Rectal smooth muscle tissue (tissue), 1 donor: ENCODE results near the gene PHF14.
"Not testable (repeated sequence)": the region's sequence is repeated elsewhere in the genome, so short reads cannot be mapped to it uniquely, and the experiment has no call there.

Experiments used
- H3K27ac ChIP-seq: one replicate; pipeline ENCODE4 v1.7.0; 2013; ENCODE audit warnings: low read depth, low read length, inconsistent platforms
- H3K27me3 ChIP-seq: one replicate; pipeline ENCODE4 v1.7.0; 2013; ENCODE audit warnings: low read length; ENCODE audit not compliant: control insufficient read depth, insufficient read depth
- H3K36me3 ChIP-seq: one replicate; pipeline ENCODE4 v1.7.0; 2013; ENCODE audit warnings: low read length; ENCODE audit not compliant: control insufficient read depth, insufficient read depth
- H3K4me1 ChIP-seq: one replicate; pipeline ENCODE4 v1.7.0; 2013; ENCODE audit warnings: low read length; ENCODE audit not compliant: control insufficient read depth, insufficient read depth
- H3K4me3 ChIP-seq: one replicate; pipeline ENCODE4 v1.7.0; 2013; ENCODE audit warnings: low read length
- H3K9ac ChIP-seq: one replicate; pipeline ENCODE4 v1.7.0; 2013; ENCODE audit warnings: low read length

PHF14 gene, protein sequence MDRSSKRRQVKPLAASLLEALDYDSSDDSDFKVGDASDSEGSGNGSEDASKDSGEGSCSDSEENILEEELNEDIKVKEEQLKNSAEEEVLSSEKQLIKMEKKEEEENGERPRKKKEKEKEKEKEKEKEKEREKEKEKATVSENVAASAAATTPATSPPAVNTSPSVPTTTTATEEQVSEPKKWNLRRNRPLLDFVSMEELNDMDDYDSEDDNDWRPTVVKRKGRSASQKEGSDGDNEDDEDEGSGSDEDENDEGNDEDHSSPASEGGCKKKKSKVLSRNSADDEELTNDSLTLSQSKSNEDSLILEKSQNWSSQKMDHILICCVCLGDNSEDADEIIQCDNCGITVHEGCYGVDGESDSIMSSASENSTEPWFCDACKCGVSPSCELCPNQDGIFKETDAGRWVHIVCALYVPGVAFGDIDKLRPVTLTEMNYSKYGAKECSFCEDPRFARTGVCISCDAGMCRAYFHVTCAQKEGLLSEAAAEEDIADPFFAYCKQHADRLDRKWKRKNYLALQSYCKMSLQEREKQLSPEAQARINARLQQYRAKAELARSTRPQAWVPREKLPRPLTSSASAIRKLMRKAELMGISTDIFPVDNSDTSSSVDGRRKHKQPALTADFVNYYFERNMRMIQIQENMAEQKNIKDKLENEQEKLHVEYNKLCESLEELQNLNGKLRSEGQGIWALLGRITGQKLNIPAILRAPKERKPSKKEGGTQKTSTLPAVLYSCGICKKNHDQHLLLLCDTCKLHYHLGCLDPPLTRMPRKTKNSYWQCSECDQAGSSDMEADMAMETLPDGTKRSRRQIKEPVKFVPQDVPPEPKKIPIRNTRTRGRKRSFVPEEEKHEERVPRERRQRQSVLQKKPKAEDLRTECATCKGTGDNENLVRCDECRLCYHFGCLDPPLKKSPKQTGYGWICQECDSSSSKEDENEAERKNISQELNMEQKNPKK

GRCh38 chr7:10973061-10973941 is at the start of gene PHF14:
PHF14 (plus strand) TSS chr7:10973872; CDS start chr7:10974324, 452 bp downstream.
- Histone ChIP-seq H3K4me3 (peak within 1 kb of the TSS; percentile 92), H3K9ac (peak within 1 kb of the TSS; percentile 75), H3K27ac (peak within 1 kb of the TSS; percentile 77), H3K4me1 (peaks cover 6% of the 10 kb centered on the region), H3K36me3 (no peaks in the 10 kb centered on the region), H3K27me3 (no peaks in the 10 kb centered on the region)

- no peak overlapping the region for H3K9ac ChIP-seq
- no peaks in the 10 kb centered on the region for H3K4me1 ChIP-seq
- H3K4me3 ChIP-seq = no peak overlapping the region
- H3K36me3 ChIP-seq = no peaks in the 10 kb centered on the region
- no peaks in the 10 kb centered on the region for H3K27me3 ChIP-seq
- no peak overlapping the region for H3K27ac ChIP-seq
These were observed 49.3 kb upstream of the PHF14 start for GRCh38 chr7:10924370-10924769.

DNA sequence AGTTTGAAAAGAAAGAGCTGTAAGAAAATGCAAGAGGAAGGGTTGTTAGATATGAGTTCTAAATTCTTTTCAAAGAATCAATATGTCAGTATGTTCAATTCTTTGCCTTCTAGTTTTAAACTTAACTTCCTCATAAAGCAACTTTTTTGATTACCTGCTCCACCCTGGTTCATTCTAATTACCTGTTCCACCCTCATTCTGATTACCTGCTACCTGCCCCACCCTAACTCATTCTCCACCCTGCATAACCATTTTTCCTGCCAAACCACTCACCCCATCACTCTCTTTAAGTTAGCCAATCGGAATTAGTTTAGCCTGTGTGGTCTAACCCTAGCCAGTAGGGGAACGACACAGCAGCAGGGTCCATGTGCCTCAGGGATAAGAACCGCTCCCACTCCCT is 45.5 kb upstream of the PHF14 start:
- H3K36me3 ChIP-seq, H3K27ac ChIP-seq, H3K9ac ChIP-seq, H3K27me3 ChIP-seq, H3K4me1 ChIP-seq, H3K4me3 ChIP-seq: not testable (repeated sequence)

GRCh38 chr7:10930551-10930950 is 43.1 kb upstream of the PHF14 start:
- H3K27ac ChIP-seq = no peak overlapping the region
- H3K4me1 ChIP-seq = no peaks in the 10 kb centered on the region
- peaks cover 2% of the 10 kb centered on the region for H3K36me3 ChIP-seq
- no peak overlapping the region for H3K4me3 ChIP-seq
- no peak overlapping the region for H3K9ac ChIP-seq
- H3K27me3 ChIP-seq = no peaks in the 10 kb centered on the region

- Histone ChIP-seq H3K27me3 (no peaks in the 10 kb centered on the region), H3K4me1 (no peaks in the 10 kb centered on the region), H3K9ac (no peak overlapping the region), H3K27ac (no peak overlapping the region), H3K36me3 (peaks cover 4% of the 10 kb centered on the region), H3K4me3 (no peak overlapping the region)
These were observed 42.5 kb upstream of the PHF14 start for GRCh38 chr7:10931161-10931560.

GRCh38 chr7:10934292-10934691 is 39.4 kb upstream of the PHF14 start:
- H3K4me3 ChIP-seq = no peak overlapping the region
- peaks cover 9% of the 10 kb centered on the region for H3K4me1 ChIP-seq
- H3K36me3 ChIP-seq = peaks cover 8% of the 10 kb centered on the region
- H3K9ac ChIP-seq = no peak overlapping the region
- H3K27ac ChIP-seq = peak overlapping the region; percentile 25
- H3K27me3 ChIP-seq = no peaks in the 10 kb centered on the region

DNA sequence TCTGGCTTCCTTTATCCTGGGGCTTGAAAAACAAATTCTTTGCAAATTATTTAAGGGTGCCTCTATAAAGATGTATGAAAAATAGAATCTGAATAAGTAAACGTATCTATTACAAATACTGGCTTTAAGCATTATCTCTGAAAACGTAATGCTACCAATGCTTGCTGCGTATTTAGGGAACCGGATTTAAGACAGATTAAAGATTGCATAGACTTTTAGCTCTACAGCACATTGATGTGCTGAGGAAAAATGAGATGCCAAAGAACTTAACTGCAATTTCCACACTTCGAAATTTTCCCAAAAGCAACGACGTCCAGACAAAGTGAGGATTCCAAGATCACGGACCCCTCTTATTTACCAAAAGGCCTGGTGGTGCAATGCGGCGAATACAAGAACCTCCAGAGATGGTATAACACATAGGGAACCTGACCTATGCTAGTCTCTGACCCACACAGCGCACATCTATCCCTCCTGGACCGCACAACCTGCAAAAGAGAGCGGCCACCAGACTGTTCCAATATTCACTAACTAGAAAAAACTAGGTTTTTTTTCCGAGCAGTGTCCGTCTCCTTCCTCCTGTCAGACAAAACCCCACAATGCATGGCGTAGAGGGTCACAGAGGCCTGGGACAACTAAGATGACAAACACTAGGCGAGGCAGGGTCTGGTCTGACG is 34.3 kb upstream of the PHF14 start:
- Histone ChIP-seq H3K4me3 (peak overlapping the region; percentile 98), H3K9ac (peak overlapping the region; percentile 96), H3K27ac (peak overlapping the region; percentile 97), H3K27me3 (no peaks in the 10 kb centered on the region), H3K36me3 (peaks cover 8% of the 10 kb centered on the region), H3K4me1 (peaks cover 12% of the 10 kb centered on the region)

- Histone ChIP-seq H3K27me3 (no peaks in the 10 kb centered on the region), H3K4me1 (peaks cover 12% of the 10 kb centered on the region), H3K9ac (peak overlapping the region; percentile 96), H3K27ac (peak overlapping the region; percentile 97), H3K4me3 (peak overlapping the region; percentile 98), H3K36me3 (peaks cover 8% of the 10 kb centered on the region)
These were observed 33.6 kb upstream of the PHF14 start for GRCh38 chr7:10939911-10940703.

DNA sequence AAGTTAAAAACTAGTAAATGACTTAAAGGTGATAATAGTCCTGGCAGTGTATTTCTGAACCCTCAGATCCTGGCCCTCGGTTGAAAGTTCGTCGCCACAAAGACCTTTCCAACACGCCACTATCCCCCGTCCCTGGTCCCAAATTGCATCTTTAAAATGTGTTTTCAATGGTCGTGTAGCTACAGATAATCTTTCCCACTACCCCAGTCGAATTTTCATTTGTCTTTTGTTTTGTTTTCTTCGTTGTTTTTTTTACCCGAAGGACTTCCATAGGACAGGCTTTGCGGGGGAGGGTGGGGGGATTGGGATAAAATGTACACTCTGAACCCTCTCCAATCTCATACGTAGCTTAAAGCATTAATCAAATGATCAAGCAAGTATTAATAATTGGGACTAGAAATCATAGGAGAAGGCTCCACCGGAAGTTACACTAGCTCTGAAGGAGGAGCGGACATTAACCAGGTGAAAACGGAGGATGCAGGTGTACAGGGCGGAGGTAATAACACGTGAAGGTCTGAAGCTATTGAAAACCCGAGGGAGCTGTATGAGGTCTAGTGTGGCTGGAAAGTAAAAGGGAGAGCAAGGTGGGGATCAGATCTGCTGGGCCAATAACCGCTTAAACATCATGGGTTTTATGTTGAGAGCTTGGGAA is 32.8 kb upstream of the PHF14 start:
- Histone ChIP-seq H3K9ac (peak overlapping the region; percentile 69), H3K4me3 (peak overlapping the region; percentile 98), H3K36me3 (peaks cover 4% of the 10 kb centered on the region), H3K27ac (peak overlapping the region; percentile 97), H3K27me3 (no peaks in the 10 kb centered on the region), H3K4me1 (peaks cover 12% of the 10 kb centered on the region)

DNA sequence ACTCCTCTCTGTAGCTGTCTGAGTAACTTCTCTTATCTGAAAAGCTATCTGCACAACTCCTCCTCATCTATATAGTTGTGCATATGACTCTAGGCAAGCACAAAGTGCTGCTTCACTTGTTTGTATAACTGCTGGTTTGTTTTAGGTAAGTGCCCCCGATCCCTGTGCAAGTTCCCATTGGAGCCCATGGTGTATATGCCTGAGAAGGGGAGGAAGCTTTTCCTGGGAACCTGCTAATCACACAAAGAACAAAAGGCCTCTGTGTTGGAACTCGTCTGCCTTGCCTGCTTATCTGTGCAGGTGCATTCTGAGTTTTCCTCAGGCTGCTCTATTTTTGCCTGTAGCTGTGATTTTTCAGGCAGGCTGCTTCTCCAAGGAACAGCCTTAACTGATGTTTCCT is 23.2 kb upstream of the PHF14 start:
- Histone ChIP-seq H3K4me3 (no peak overlapping the region), H3K27me3 (no peaks in the 10 kb centered on the region), H3K27ac (no peak overlapping the region), H3K36me3 (no peaks in the 10 kb centered on the region), H3K4me1 (no peaks in the 10 kb centered on the region), H3K9ac (no peak overlapping the region)
